ENCODE measurements around the gene ZNF644.

ZNF644 gene

GRCh38 chr1:91022518-91022929 is 689 bp upstream of the ZNF644 start:
- no peak for DNase-seq (ENCODE audit: extremely low read depth, low read depth)
- no peak for TF ChIP-seq CTCF (IDR thresholded peaks at IDR 0.05; ENCODE audit: low read depth, low read length, missing control alignments)
- H3K4me3 ChIP-seq (replicated peaks; ENCODE audit: low read depth, low read length) = peak overlapping the region; percentile 92

- no peak for TF ChIP-seq CTCF (IDR thresholded peaks at IDR 0.05; ENCODE audit: low read depth, low read length, missing control alignments)
- DNase-seq (ENCODE audit: extremely low read depth, low read depth) = no peak
- peak overlapping the region; percentile 92 for H3K4me3 ChIP-seq (replicated peaks; ENCODE audit: low read depth, low read length)
These were observed 709 bp downstream of the ZNF644 start for GRCh38 chr1:91020967-91021685.

- H3K4me3 ChIP-seq (replicated peaks; ENCODE audit: low read depth, low read length) = peak overlapping the region; percentile 92
- no peak for TF ChIP-seq CTCF (IDR thresholded peaks at IDR 0.05; ENCODE audit: low read depth, low read length, missing control alignments)
- DNase-seq (ENCODE audit: extremely low read depth, low read depth) = no peak
These were observed 1.3 kb downstream of the ZNF644 start for GRCh38 chr1:91020486-91020885.

GRCh38 chr1:91018006-91018405 is 3.8 kb downstream of the ZNF644 start:
- H3K4me3 ChIP-seq (replicated peaks; ENCODE audit: low read depth, low read length) = no peak overlapping the region
- peak; percentile 35 for TF ChIP-seq CTCF (IDR thresholded peaks at IDR 0.05; ENCODE audit: low read depth, low read length, missing control alignments)
- DNase-seq (ENCODE audit: extremely low read depth, low read depth) = no peak

- no peak for DNase-seq (ENCODE audit: extremely low read depth, low read depth)
- no peak overlapping the region for H3K4me3 ChIP-seq (replicated peaks; ENCODE audit: low read depth, low read length)
- TF ChIP-seq CTCF (IDR thresholded peaks at IDR 0.05; ENCODE audit: low read depth, low read length, missing control alignments) = no peak
These were observed 5.9 kb downstream of the ZNF644 start for GRCh38 chr1:91015794-91016550.

GRCh38 chr1:91015358-91015780 is 6.5 kb downstream of the ZNF644 start:
- no peak for TF ChIP-seq CTCF (IDR thresholded peaks at IDR 0.05; ENCODE audit: low read depth, low read length, missing control alignments)
- no peak for DNase-seq (ENCODE audit: extremely low read depth, low read depth)
- no peak overlapping the region for H3K4me3 ChIP-seq (replicated peaks; ENCODE audit: low read depth, low read length)
